Astrocyte (in vitro differentiated cells and primary cell): ENCODE measurements around the gene SCUBE3.

Experiments
- CTCF ChIP-seq: IDR thresholded peaks from 2 replicates; pipeline ENCODE4 v1.5.1; 2011; ENCODE audit warnings: low read depth, mild to moderate bottlenecking, inconsistent platforms, low read length, moderate library complexity; ENCODE audit not compliant: insufficient read depth
- EZH2 ChIP-seq: IDR thresholded peaks from 2 replicates; pipeline ENCODE4 v1.6.1; 2012; ENCODE audit warnings: mild to moderate bottlenecking, low read length, inconsistent platforms; ENCODE audit not compliant: insufficient read depth

GRCh38 chr6:35195120-35195780 is 18.5 kb upstream of the SCUBE3 start:
- no peak for TF ChIP-seq CTCF
- TF ChIP-seq EZH2: no peak
